H1 (cell line): ENCODE measurements around the gene PLBD2. TPM values are rescaled to one million over a fixed set of nuclear protein-coding genes. Genes with fewer than 3 reads are reported as not detected.

Source experiments
- CTCF ChIA-PET: fragments of 300-600 bp; sonication (Branson Sonifier 250); formaldehyde crosslinking; loops from one replicate; lab custom pipeline; 2021; ENCODE audit not compliant: partially characterized antibody; lab: Charles Lee
- POLR2A ChIA-PET: fragments of 300-600 bp; sonication (Branson Sonifier 250); formaldehyde crosslinking; loops from one replicate; lab custom pipeline; 2021; ENCODE audit warnings: inconsistent platforms; ENCODE audit not compliant: partially characterized antibody; lab: Charles Lee
- DNase-seq, 2 experiments: peaks; one replicate each; pipeline versions ENCODE4 v3.0.0 to v3.0.0-alpha.2; 2010 to 2022; ENCODE audit warnings: low spot score in 2 of 2, low read depth in 1 of 2, mixed read lengths in 1 of 2
- FAIRE-seq: peaks from 2 replicates; lab custom pipeline; 2011; peaks lifted over from hg19 to GRCh38; lab: Jason Lieb, UNC
- H2AFZ ChIP-seq: 2 replicates; pipeline ENCODE4 v1.8.1; 2012; ENCODE audit warnings: low read length, inconsistent platforms
- H2AK5ac ChIP-seq: 2 replicates; pipeline ENCODE4 v1.6.1; 2013; ENCODE audit warnings: low read depth, low read length
- H2BK120ac ChIP-seq: replicated peaks from 2 replicates; pipeline ENCODE3; 2013; ENCODE audit warnings: low read depth, low read length, inconsistent platforms
- H2BK12ac ChIP-seq: 2 replicates; pipeline ENCODE4 v1.6.1; 2013; ENCODE audit warnings: low read depth, low read length
- H2BK15ac ChIP-seq: 2 replicates; pipeline ENCODE4 v1.6.1; 2013; ENCODE audit warnings: low read length
- H2BK20ac ChIP-seq: 2 replicates; pipeline ENCODE4 v1.6.1; 2013; ENCODE audit warnings: low read length
- H2BK5ac ChIP-seq: 2 replicates; pipeline ENCODE4 v1.6.1; 2013; ENCODE audit warnings: low read depth, low read length
- H3K14ac ChIP-seq: 2 replicates; pipeline ENCODE4 v1.6.1; 2013; ENCODE audit warnings: inconsistent platforms; ENCODE audit not compliant: insufficient read length
- H3K18ac ChIP-seq: 2 replicates; pipeline ENCODE4 v1.6.1; 2013; ENCODE audit warnings: low read length; ENCODE audit errors: extremely low read depth
- H3K23ac ChIP-seq: 2 replicates; pipeline ENCODE4 v1.6.1; 2013; ENCODE audit warnings: inconsistent platforms; ENCODE audit not compliant: insufficient read length
- H3K23me2 ChIP-seq: 2 replicates; pipeline ENCODE4 v1.6.1; 2013; ENCODE audit warnings: low read depth, low read length
- H3K27ac ChIP-seq: 2 replicates; pipeline ENCODE4 v1.6.1; 2011; ENCODE audit warnings: low read depth, low read length, inconsistent platforms
- H3K27me3 ChIP-seq, 4 experiments: replicated peaks in 1 of 4; 1 replicate in 1 of 4; 2 replicates in 3 of 4; pipeline versions ENCODE4 v1.6.1 to v1.8.1; 2011 to 2013; ENCODE audit warnings: low read length in 3 of 4, mild to moderate bottlenecking in 3 of 4, inconsistent platforms in 2 of 4, mixed read lengths in 2 of 4, moderate library complexity in 1 of 4; ENCODE audit not compliant: control insufficient read depth in 3 of 4, insufficient read depth in 3 of 4; ENCODE audit errors: extremely low read depth in 1 of 4
- H3K36me3 ChIP-seq, 4 experiments: 2 replicates each; pipeline versions ENCODE4 v1.6.1 to v1.8.1; 2011 to 2013; ENCODE audit warnings: mild to moderate bottlenecking in 4 of 4, low read length in 3 of 4, moderate library complexity in 2 of 4, control low read depth in 1 of 4, inconsistent platforms in 1 of 4; ENCODE audit not compliant: insufficient read depth in 4 of 4, control insufficient read depth in 2 of 4
- H3K4ac ChIP-seq: replicated peaks from 2 replicates; pipeline ENCODE3; 2013; ENCODE audit warnings: low read length, low read depth, mixed read lengths, inconsistent platforms; ENCODE audit not compliant: insufficient read length
- H3K4me1 ChIP-seq, 4 experiments: replicated peaks in 1 of 4; 1 replicate in 1 of 4; 2 replicates in 3 of 4; pipeline versions ENCODE4 v1.6.1 to v1.8.1; 2011 to 2013; ENCODE audit warnings: low read length in 3 of 4, inconsistent platforms in 2 of 4, mixed read lengths in 1 of 4; ENCODE audit not compliant: insufficient read depth in 4 of 4, control insufficient read depth in 3 of 4
- H3K4me2 ChIP-seq, 2 experiments: 2 replicates each; pipeline versions ENCODE4 v1.6.1 to v1.8.1; 2011 to 2013; ENCODE audit warnings: low read depth in 2 of 2, low read length in 2 of 2, control low read depth in 1 of 2, inconsistent platforms in 1 of 2, mild to moderate bottlenecking in 1 of 2; ENCODE audit not compliant: insufficient read depth in 1 of 2
- H3K4me3 ChIP-seq, 4 experiments: fragments of 200-600, 300-600 bp in 1 of 4; sonication (generic), shearing (Covaris generic), sonication (Bioruptor Twin) in 1 of 4; 2 replicates each; pipeline versions ENCODE4 v1.5.1 to v1.8.1; 2011 to 2016; ENCODE audit warnings: low read length in 4 of 4, low read depth in 3 of 4, control low read depth in 2 of 4, inconsistent platforms in 2 of 4, mild to moderate bottlenecking in 2 of 4, mixed read lengths in 1 of 4, moderate library complexity in 1 of 4; ENCODE audit not compliant: insufficient read depth in 2 of 4; ENCODE audit errors: extremely low read depth in 1 of 4
- H3K56ac ChIP-seq: replicated peaks from 2 replicates; pipeline ENCODE3; 2013; ENCODE audit warnings: low read depth, mild to moderate bottlenecking, mixed read lengths, low read length, inconsistent platforms; ENCODE audit not compliant: insufficient read length
- H3K79me1 ChIP-seq: 2 replicates; pipeline ENCODE4 v1.6.1; 2013; ENCODE audit warnings: low read depth, low read length, control low read depth
- H3K79me2 ChIP-seq, 2 experiments: 2 replicates each; pipeline versions ENCODE4 v1.6.1 to v1.8.1; 2012 to 2013; ENCODE audit warnings: low read length in 2 of 2, mild to moderate bottlenecking in 2 of 2, inconsistent platforms in 1 of 2; ENCODE audit not compliant: insufficient read depth in 2 of 2, control insufficient read depth in 1 of 2
- H3K9ac ChIP-seq, 4 experiments: replicated peaks in 1 of 4; 1 replicate in 1 of 4; 2 replicates in 3 of 4; pipeline versions ENCODE4 v1.6.1 to v1.8.1; 2011 to 2013; ENCODE audit warnings: low read depth in 3 of 4, low read length in 3 of 4, control low read depth in 2 of 4, mild to moderate bottlenecking in 2 of 4, moderate library complexity in 2 of 4, inconsistent platforms in 1 of 4; ENCODE audit errors: extremely low read depth in 1 of 4
- H3K9me3 ChIP-seq, 2 experiments: 2 replicates each; pipeline versions ENCODE4 v1.6.1 to v1.8.1; 2012 to 2013; ENCODE audit warnings: mild to moderate bottlenecking in 2 of 2, moderate library complexity in 2 of 2, control low read depth in 1 of 2, inconsistent platforms in 1 of 2, low read depth in 1 of 2, low read length in 1 of 2, mixed read lengths in 1 of 2; ENCODE audit not compliant: insufficient read depth in 2 of 2
- H4K20me1 ChIP-seq, 2 experiments: replicated peaks in 1 of 2; 2 replicates each; pipeline versions ENCODE3 to v1.8.1; 2011 to 2013; ENCODE audit warnings: inconsistent platforms in 2 of 2, low read length in 2 of 2, mild to moderate bottlenecking in 1 of 2; ENCODE audit not compliant: insufficient read depth in 2 of 2, control insufficient read depth in 1 of 2
- H4K5ac ChIP-seq: 2 replicates; pipeline ENCODE4 v1.6.1; 2013; ENCODE audit warnings: low read length, low read depth, mixed read lengths, inconsistent platforms; ENCODE audit not compliant: insufficient read length
- H4K8ac ChIP-seq: 2 replicates; pipeline ENCODE4 v1.8.0; 2013; ENCODE audit warnings: mild to moderate bottlenecking, moderate library complexity, low read length, inconsistent platforms; ENCODE audit not compliant: insufficient read depth; ENCODE audit errors: extremely low read depth
- H4K91ac ChIP-seq: replicated peaks from 2 replicates; pipeline ENCODE3; 2013; ENCODE audit warnings: low read length, mixed read lengths, inconsistent platforms; ENCODE audit not compliant: insufficient read length
- BRCA1 ChIP-seq: IDR thresholded peaks from 2 replicates; pipeline ENCODE4 v1.6.1; 2012; ENCODE audit warnings: low read depth, low read length, improper control_type of control experiment
- CHD2 ChIP-seq: IDR thresholded peaks from 2 replicates; pipeline ENCODE4 v1.6.1; 2012; ENCODE audit warnings: low read length, improper control_type of control experiment
- CTBP2 ChIP-seq: IDR thresholded peaks from 2 replicates; pipeline ENCODE4 v1.7.0; 2011; ENCODE audit warnings: borderline replicate concordance, mild to moderate bottlenecking, moderate library complexity, mixed read lengths, low read length; ENCODE audit not compliant: insufficient read depth, insufficient read length
- EZH2 ChIP-seq: fragments of 200-600 bp; sonication (generic); IDR thresholded peaks from 2 replicates; pipeline ENCODE4 v1.7.1; 2012; ENCODE audit warnings: low read depth, mild to moderate bottlenecking, moderate library complexity, low read length, inconsistent platforms; ENCODE audit not compliant: severe bottlenecking
- GABPA ChIP-seq: IDR thresholded peaks from 2 replicates; pipeline ENCODE4 v1.6.1; 2011; ENCODE audit warnings: mild to moderate bottlenecking, low read length, moderate library complexity, borderline replicate concordance; ENCODE audit not compliant: insufficient read depth
- HDAC2 ChIP-seq, 2 experiments: fragments of 300-600 bp in 1 of 2; sonication (generic) in 1 of 2; IDR thresholded peaks; 2 replicates each; pipeline ENCODE4 v1.6.1; 2011 to 2012; ENCODE audit warnings: low read depth in 2 of 2, low read length in 2 of 2, mild to moderate bottlenecking in 2 of 2, moderate library complexity in 2 of 2, borderline replicate concordance in 1 of 2, inconsistent platforms in 1 of 2
- JUND ChIP-seq: IDR thresholded peaks from 2 replicates; pipeline ENCODE4 v1.6.1; 2011; ENCODE audit warnings: mild to moderate bottlenecking, improper control_type of control experiment, low read length
- PHF8 ChIP-seq: fragments of 200-600 bp; sonication (generic); conservative IDR thresholded peaks from 2 replicates; pipeline ENCODE4 v1.7.1; 2012; ENCODE audit warnings: low read depth, mild to moderate bottlenecking, inconsistent platforms, low read length, moderate library complexity
- POLR2AphosphoS5 ChIP-seq: IDR thresholded peaks from 2 replicates; pipeline ENCODE4 v1.6.1; 2011; ENCODE audit warnings: low read depth, low read length
- POU5F1 ChIP-seq: IDR thresholded peaks from 2 replicates; pipeline ENCODE4 v1.6.1; 2011; ENCODE audit warnings: low read depth, mild to moderate bottlenecking, low read length, moderate library complexity
- RAD21 ChIP-seq, 2 experiments: IDR thresholded peaks in 1 of 2; conservative IDR thresholded peaks in 1 of 2; 2 replicates each; pipeline ENCODE4 v1.6.1; 2011; ENCODE audit warnings: low read depth in 2 of 2, low read length in 2 of 2, improper control_type of control experiment in 1 of 2, inconsistent platforms in 1 of 2, mild to moderate bottlenecking in 1 of 2, moderate library complexity in 1 of 2
- SIN3A ChIP-seq, 2 experiments: IDR thresholded peaks in 1 of 2; conservative IDR thresholded peaks in 1 of 2; 2 replicates each; pipeline ENCODE4 v1.6.1; 2011 to 2012; ENCODE audit warnings: low read length in 2 of 2, improper control_type of control experiment in 1 of 2, low read depth in 1 of 2, mild to moderate bottlenecking in 1 of 2
- YY1 ChIP-seq: IDR thresholded peaks from 2 replicates; pipeline ENCODE4 v1.6.1; 2011; ENCODE audit warnings: low read depth, mild to moderate bottlenecking, low read length
- WGBS, 2 experiments: shearing (Covaris generic) in 1 of 2; methylation state at CpG; one replicate each; pipeline versions ENCODE4 v1.1.6 to v1.1.7; 2013 to 2015; ENCODE audit warnings: low lambda C conversion rate in 2 of 2, mixed read lengths in 2 of 2, inconsistent platforms in 1 of 2, low coverage in 1 of 2, missing lambda C conversion rate in 1 of 2; ENCODE audit not compliant: insufficient replicate concordance in 2 of 2, insufficient coverage in 1 of 2, insufficient read length in 1 of 2; ENCODE audit errors: extremely low coverage in 1 of 2, missing lambda C conversion rate in 1 of 2; 5-methylcytosine and 5-hydroxymethylcytosine counted together
- polyA plus RNA-seq, 7 experiments: library from polyadenylated mRNA; depleted of rRNA in 3 of 7; stranded (reverse) in 5 of 7; unstranded in 2 of 7; fragments of >200 nt in 5 of 7; fragments of 200-250 nt in 2 of 7; gene quantifications; 1 replicate in 5 of 7; 2 replicates in 1 of 7; 4 replicates in 1 of 7; pipeline versions ENCODE4 v1.2.1 to v1.2.3, GENCODE V29; 2011 to 2013; ENCODE audit warnings: missing spikeins in 2 of 7, mixed read lengths in 2 of 7
- total RNA-seq: library from RNA; stranded (reverse); fragmentation: NEBNext Ultra II Directional; extraction: Animal tissue kit (Norgen Biotek cat#: 25700); gene quantifications from 2 replicates; pipeline ENCODE4 v1.2.1, GENCODE V29; 2021

Gene PLBD2
- total and polyA plus RNA-seq, 2 of the 8 experiments (the other 6 are each of a cell fraction or from before 2014, with no cell fraction given): 16.8 to 33.5 TPM

DNA sequence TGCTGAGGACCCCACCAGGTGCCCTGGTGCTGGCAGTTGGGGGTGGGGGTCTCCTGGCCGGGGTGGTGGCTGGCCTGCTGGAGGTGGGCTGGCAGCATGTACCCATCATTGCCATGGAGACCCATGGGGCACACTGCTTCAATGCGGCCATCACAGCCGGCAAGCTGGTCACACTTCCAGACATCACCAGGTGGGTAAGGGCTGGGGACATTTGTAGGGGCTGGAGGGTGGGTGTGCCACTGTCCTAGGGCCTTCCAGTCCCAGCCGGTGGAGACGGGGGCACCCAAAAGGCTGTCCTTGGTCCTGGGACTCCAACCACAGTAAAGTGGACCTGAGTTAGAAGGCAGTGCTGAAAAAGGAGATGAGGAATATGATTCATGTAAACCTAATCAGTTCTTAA is 77.0 kb downstream of the PLBD2 start:
- H2BK20ac ChIP-seq: no peak overlapping the region
- no peak overlapping the region for H3K56ac ChIP-seq
- H3K79me2 ChIP-seq: no peaks in the 10 kb centered on the region
- no peak overlapping the region for H3K27ac ChIP-seq
- no peak overlapping the region for H2BK12ac ChIP-seq
- no peak overlapping the region for H2AFZ ChIP-seq
- no peak overlapping the region for H3K23ac ChIP-seq
- peaks cover 6% of the 10 kb centered on the region; the same call in 1 of the 2 replicates for H3K23me2 ChIP-seq
- ChIA-PET CTCF (interaction anchor here (0.6 to 3.1 kb wide), 4 partner anchors 11 to 466 kb away, joined by 3 to 26 read pairs (median 5); no protein-coding TSS in a partner anchor), POLR2A (interaction anchor here (1.1 kb wide), 1 partner anchor 10 kb away, joined by 5 read pairs; no protein-coding TSS in a partner anchor)
- no peak overlapping the region for H3K4ac ChIP-seq
- H2BK15ac ChIP-seq: no peak overlapping the region
- no peaks in the 10 kb centered on the region; a peak in 2 of 7 replicates for H3K27me3 ChIP-seq
- 90% methylated on average over 5 of the region's 5 CpGs; no CpG with 5 or more reads in 1 of the 2 experiments for WGBS, 2 experiments
- FAIRE-seq (no peak), DNase-seq (no peak)
- no peak overlapping the region for H3K4me3 ChIP-seq
- H3K79me1 ChIP-seq: no peaks in the 10 kb centered on the region
- H4K5ac ChIP-seq: no peak overlapping the region
- H2BK120ac ChIP-seq: no peak overlapping the region
- H3K18ac ChIP-seq: no peak overlapping the region
- H3K9ac ChIP-seq: no peak overlapping the region
- peaks cover 0 to 2% (median under 1%) of the 10 kb centered on the region in 4 experiments; a peak in 2 of 7 replicates for H3K4me1 ChIP-seq
- no peak overlapping the region for H4K91ac ChIP-seq
- H3K36me3 ChIP-seq: no peaks in the 10 kb centered on the region; a peak in 1 of 8 replicates
- no peak overlapping the region for H2AK5ac ChIP-seq
- no peak overlapping the region for H4K8ac ChIP-seq
- no peak overlapping the region for H2BK5ac ChIP-seq
- H3K9me3 ChIP-seq: no peaks in the 10 kb centered on the region; a peak in 1 of 4 replicates
- no peaks in the 10 kb centered on the region for H4K20me1 ChIP-seq
- no peak overlapping the region for H3K14ac ChIP-seq
- no peak overlapping the region for H3K4me2 ChIP-seq
- TF ChIP-seq GABPA (no peak), RAD21 (IDR thresholded peaks at IDR 0.05 in 1 of 2, conservative IDR thresholded peaks at IDR 0.05 in 1 of 2; ENCODE audit: low read depth in 2 of 2, low read length in 2 of 2) (no peak), POLR2AphosphoS5 (no peak), SIN3A (conservative IDR thresholded peaks at IDR 0.05 in 1 of 2, IDR thresholded peaks at IDR 0.05 in 1 of 2; ENCODE audit: low read depth in 1 of 2, low read length in 2 of 2) (no peak), PHF8 (no peak), BRCA1 (no peak), POU5F1 (no peak), YY1 (no peak), EZH2 (no peak), HDAC2 (IDR thresholded peaks at IDR 0.05; ENCODE audit: borderline replicate concordance in 1 of 2, low read depth in 2 of 2, low read length in 2 of 2) (no peak), CTBP2 (no peak), CHD2 (no peak), JUND (no peak)
